Measurements from ENCODE around the gene KCNAB2.
"Not testable (repeated sequence)": the region's sequence is repeated elsewhere in the genome, so short reads cannot be mapped to it uniquely, and the experiment has no call there.

The KCNAB2 gene

GRCh38 chr1:6062670-6063069 is 17.0 kb downstream of the KCNAB2 start:
- no peak for DNase-seq

GRCh38 chr1:6063532-6064053 is 17.9 kb downstream of the KCNAB2 start:
- DNase-seq, result not testable (repeated sequence)

- DNase-seq, result no peak
Measured at GRCh38 chr1:6065093-6065858, 19.6 kb downstream of the KCNAB2 start.

GRCh38 chr1:6066680-6067079 is 21.0 kb downstream of the KCNAB2 start:
- no peak for DNase-seq

GRCh38 chr1:6068073-6068472 is 22.4 kb downstream of the KCNAB2 start:
- DNase-seq, result no peak

GRCh38 chr1:6068932-6069331 is 23.2 kb downstream of the KCNAB2 start:
- no peak for DNase-seq

GRCh38 chr1:6069573-6069972 is 23.9 kb downstream of the KCNAB2 start:
- DNase-seq, result no peak

GRCh38 chr1:6070450-6070974 is 24.8 kb downstream of the KCNAB2 start:
- no peak for DNase-seq

- no peak for DNase-seq
Measured at GRCh38 chr1:6071219-6071618, 25.5 kb downstream of the KCNAB2 start.

- DNase-seq, result no peak
Measured at GRCh38 chr1:6072774-6073479, 27.2 kb downstream of the KCNAB2 start.

GRCh38 chr1:6073480-6074053 is 27.9 kb downstream of the KCNAB2 start:
- no peak for DNase-seq

GRCh38 chr1:6074192-6074901 is 28.7 kb downstream of the KCNAB2 start:
- DNase-seq, result no peak

GRCh38 chr1:6075748-6076147 is 30.1 kb downstream of the KCNAB2 start:
- DNase-seq, result no peak

- DNase-seq, result not testable (repeated sequence)
Measured at GRCh38 chr1:6077061-6077460, 31.4 kb downstream of the KCNAB2 start.

- no peak for DNase-seq
Measured at GRCh38 chr1:6077506-6077905, 31.8 kb downstream of the KCNAB2 start.

GRCh38 chr1:6077919-6078318 is 32.2 kb downstream of the KCNAB2 start:
- DNase-seq, result no peak

- DNase-seq, result no peak
Measured at GRCh38 chr1:6080469-6080868, 34.8 kb downstream of the KCNAB2 start.

- no peak for DNase-seq
Measured at GRCh38 chr1:6081901-6082300, 36.2 kb downstream of the KCNAB2 start.

GRCh38 chr1:6082430-6082971 is 36.8 kb downstream of the KCNAB2 start:
- DNase-seq, result no peak

GRCh38 chr1:6083385-6083784 is 37.7 kb downstream of the KCNAB2 start:
- no peak for DNase-seq

GRCh38 chr1:6083801-6084446 is 38.2 kb downstream of the KCNAB2 start:
- no peak for DNase-seq
